HG02798 (cell line): ENCODE results near the gene BRSK2.

Experiments
- ATAC-seq: cut with Tn5 transposase; IDR thresholded peaks from one replicate; pipeline ENCODE4 v1.9.1; 2021; ENCODE audit warnings: mild to moderate bottlenecking; ENCODE audit not compliant: unreplicated experiment, poor library complexity

Gene BRSK2

GRCh38 chr11:1373536-1374214 is 16.1 kb upstream of the BRSK2 start:
- no peak for ATAC-seq

- no peak for ATAC-seq
These were observed 14.4 kb upstream of the BRSK2 start for GRCh38 chr11:1375161-1375954.

GRCh38 chr11:1375955-1376258 is 13.8 kb upstream of the BRSK2 start:
- no peak for ATAC-seq

- no peak for ATAC-seq
These were observed 12.4 kb upstream of the BRSK2 start for GRCh38 chr11:1377231-1377780.

- ATAC-seq = no peak
These were observed 7.8 kb upstream of the BRSK2 start for GRCh38 chr11:1381793-1382425.

- no peak for ATAC-seq
These were observed 7.3 kb upstream of the BRSK2 start for GRCh38 chr11:1382429-1382828.

GRCh38 chr11:1382831-1383607 is 6.7 kb upstream of the BRSK2 start:
- ATAC-seq = peak; percentile 82

- no peak for ATAC-seq
These were observed 5.3 kb upstream of the BRSK2 start for GRCh38 chr11:1384199-1384970.

- ATAC-seq = no peak
These were observed 2.2 kb upstream of the BRSK2 start for GRCh38 chr11:1387521-1387920.

- no peak for ATAC-seq
These were observed 1.6 kb upstream of the BRSK2 start for GRCh38 chr11:1387961-1388762.

GRCh38 chr11:1388763-1389102 is 1.0 kb upstream of the BRSK2 start:
- ATAC-seq = no peak

GRCh38 chr11:1389103-1389931 is 417 bp upstream of the BRSK2 start:
- ATAC-seq = peak; percentile 95

GRCh38 chr11:1390569-1391164 is 933 bp downstream of the BRSK2 start:
- ATAC-seq = no peak

- ATAC-seq = no peak
These were observed 1.7 kb downstream of the BRSK2 start for GRCh38 chr11:1391165-1392075.

- no peak for ATAC-seq
These were observed 2.4 kb downstream of the BRSK2 start for GRCh38 chr11:1392111-1392510.

GRCh38 chr11:1392561-1392960 is 2.8 kb downstream of the BRSK2 start:
- no peak for ATAC-seq
